Endometrial microvascular endothelial cells (primary cell): ENCODE measurements around the gene GRIN3B. TPM values are rescaled to one million over a fixed set of nuclear protein-coding genes. Genes with fewer than 3 reads are reported as not detected.
"Not testable (repeated sequence)": the region's sequence is repeated elsewhere in the genome, so short reads cannot be mapped to it uniquely, and the experiment has no call there.

Source experiments
- in situ Hi-C: cut with HindIII; loops from 2 replicates; pipeline ENCODE4 v1.10.0; 2017; ENCODE audit warnings: low sequenced_read_pairs, low pct_unique_long_range_greater_than_20kb; ENCODE audit errors: inconsistent ontology term
- total RNA-seq: library from RNA; depleted of rRNA; stranded (reverse); fragments of >200 nt; gene quantifications from one replicate; pipeline ENCODE4 v1.2.3, GENCODE V29; 2015; ENCODE audit errors: inconsistent ontology term

Gene GRIN3B
- total RNA-seq, 1 donor from 2014 or later: not detected

DNA sequence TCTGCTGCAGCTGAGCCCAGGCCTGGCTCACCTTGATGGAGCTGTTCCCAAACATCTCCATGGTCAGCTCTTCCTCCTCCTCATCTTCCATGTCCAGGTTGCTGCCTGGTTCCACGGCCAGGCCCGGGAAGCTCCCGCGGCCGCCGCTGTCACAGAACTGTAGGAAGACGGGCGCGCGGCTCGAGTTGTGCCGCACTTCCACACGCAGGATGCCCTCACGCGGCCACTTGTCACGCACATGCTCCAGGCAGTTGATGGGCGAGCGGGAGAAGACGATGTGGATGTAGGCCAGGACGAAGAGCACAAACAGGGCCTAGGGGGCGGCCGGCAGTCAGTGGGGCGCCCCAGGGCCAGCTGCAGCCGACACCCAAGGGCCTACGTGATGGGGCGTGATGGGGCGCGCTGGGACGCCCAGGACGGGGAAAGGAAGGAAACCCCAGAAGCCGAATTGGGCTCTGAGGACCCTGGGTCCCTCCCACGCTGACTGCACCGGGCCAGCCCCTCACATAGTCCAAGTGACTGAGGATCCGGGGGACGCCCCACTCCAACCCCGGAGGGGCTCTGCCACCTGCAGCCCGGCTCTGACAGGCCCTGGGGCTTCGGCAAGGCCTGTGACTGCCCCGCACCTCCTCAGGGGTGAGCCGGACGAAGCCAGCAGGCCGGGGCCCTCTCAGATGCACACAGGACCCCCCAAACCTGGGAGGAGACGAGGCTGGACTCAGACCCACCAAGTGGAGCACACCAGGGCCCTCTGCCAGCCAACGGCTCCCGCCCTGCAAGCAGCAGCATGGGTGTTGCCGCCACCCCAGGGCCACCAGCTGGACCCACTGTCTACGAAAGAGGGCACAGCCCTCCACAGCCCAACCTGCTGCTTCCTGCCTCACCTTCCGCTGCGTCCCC is 14.2 kb downstream of the GRIN3B start:
- in situ Hi-C loops: no loop called here

DNA sequence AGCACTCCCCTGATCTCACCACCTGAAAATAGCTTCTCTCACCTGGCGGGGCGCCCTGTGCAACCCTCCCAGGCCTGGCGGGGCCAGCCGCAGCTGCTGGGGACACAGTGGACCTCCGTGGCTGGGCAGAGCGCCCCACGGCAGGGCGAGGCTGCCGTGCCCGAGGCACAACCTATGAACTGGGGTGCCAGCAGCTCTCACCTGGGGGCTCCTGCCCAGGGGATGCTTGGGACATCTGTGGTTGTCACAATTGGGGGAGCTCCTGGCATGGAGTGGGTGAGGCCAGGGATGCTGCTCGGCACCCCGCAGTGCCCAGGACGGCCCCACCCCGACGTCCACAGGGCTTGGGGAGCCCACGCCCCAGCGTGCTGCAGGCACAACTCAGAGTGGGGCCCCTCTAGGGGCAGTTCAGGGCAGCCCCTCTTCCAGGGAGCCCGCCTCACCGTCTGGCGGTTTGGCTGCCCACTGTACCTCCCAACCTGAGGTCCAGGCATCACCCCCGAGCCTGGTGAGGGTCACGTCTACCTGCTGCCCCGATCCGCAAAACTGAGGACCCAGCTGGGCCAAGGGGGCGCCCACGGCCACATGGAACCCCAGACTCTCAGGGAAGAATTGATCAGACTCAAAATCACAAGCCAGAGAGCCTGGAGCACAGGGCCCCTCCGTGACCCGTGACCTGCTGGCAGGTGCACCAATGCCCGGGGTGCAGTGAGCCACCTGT is 15.0 kb downstream of the GRIN3B start:
- in situ Hi-C loops: no loop called here

- in situ Hi-C loops: no loop called here
These were observed 15.8 kb downstream of the GRIN3B start for GRCh38 chr19:1015782-1016646.

DNA sequence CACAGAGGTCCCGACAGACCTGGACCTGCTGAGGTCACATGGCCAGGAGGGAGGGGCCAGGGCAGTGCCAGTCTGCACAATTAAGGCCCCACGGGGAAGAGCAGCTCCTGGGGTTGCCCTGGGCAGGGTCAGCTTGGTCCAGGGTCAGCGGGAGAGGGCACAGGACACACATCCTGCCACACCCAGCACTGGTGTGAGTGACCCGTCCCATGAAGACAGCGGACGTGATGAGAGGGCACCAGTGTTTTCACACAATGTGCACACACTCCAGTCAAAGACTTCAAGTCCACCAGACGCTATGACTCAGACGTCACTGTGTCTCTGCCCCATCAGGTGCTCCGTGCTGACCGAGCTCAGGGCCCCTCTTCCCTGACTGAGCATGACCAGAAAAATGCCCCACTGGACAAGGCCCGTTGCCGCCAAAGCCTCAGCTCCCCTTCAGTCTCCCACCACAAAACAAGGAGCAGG is 16.5 kb downstream of the GRIN3B start:
- in situ Hi-C loops: no loop called here

DNA sequence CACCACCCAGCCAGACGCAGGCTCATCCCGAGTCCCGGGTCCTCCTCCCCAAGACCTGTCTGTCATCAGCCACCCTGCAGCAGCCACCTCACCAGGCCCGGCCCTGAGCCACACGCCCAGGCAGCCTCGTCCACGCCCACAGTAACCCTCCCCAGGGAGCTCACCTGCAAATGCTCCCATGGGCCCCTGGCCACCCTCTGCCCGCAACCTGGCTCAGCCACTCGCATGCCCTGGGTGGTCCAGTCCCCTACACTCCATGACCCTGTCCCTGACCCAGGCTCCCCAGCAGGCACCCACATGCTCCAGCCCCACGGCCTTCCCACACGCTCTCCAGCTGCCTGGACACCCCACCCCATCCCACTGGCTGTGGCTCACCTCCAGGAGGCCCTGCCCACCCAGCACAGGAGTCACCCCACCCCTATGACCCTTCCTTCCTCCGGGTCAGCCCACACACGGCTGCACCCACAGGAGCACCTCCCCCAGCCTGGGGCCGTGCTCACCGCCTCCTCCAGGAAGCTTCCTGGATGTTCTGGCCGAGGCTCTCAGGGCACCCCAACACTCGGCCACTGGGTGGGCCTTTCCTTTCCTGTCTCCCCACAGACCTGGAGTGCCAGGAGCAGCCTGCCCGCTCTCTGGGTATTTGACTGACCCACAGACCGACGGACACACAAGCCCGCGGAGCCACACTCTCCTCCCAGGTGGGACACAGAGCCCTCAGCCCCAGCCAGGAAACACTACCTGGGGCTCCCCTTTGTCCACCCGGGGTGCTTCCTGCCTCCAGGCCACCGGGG is 17.1 kb downstream of the GRIN3B start:
- in situ Hi-C loops: no loop called here

- in situ Hi-C loops: no loop called here
These were observed 17.7 kb downstream of the GRIN3B start for GRCh38 chr19:1017906-1018305.

- in situ Hi-C loops: no loop called here
These were observed 18.2 kb downstream of the GRIN3B start for GRCh38 chr19:1018393-1018792.

DNA sequence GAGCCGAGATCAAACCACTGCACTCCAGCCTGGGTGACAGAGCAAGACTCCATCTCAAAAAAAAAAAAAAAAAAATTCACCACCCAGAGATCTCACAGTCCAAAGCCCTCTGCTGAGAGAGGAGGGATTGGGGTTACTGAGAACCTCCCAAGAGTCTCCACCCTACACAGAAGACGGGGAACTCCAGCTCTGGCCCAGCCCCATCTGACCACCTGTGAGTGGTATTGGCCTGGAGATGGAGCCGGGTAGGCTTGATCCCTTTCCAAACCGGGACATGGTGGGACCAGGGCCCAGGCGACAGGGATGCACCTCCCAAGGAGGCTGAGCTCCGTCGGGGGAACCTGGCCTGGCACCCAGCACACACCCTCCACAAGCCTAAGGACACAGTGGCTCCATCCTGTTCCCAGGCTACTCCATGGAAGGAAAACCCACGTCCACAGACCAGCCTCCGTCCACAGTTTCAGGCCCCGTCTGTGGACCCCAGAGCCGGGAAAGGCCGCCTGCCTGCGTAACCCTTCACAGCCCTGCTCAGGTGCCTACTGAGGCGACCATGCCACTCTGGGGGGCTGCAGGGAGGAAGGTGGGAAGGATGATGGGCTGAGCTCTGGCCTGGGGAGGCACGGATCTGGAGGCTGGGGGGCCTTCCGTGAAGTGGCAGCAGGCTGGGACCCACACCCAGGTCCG is 18.9 kb downstream of the GRIN3B start:
- in situ Hi-C loops: no loop called here

GRCh38 chr19:1019616-1019961 is 19.4 kb downstream of the GRIN3B start:
- in situ Hi-C loops: no loop called here

GRCh38 chr19:1019980-1020867 is 20.0 kb downstream of the GRIN3B start:
- in situ Hi-C loops: no loop called here

DNA sequence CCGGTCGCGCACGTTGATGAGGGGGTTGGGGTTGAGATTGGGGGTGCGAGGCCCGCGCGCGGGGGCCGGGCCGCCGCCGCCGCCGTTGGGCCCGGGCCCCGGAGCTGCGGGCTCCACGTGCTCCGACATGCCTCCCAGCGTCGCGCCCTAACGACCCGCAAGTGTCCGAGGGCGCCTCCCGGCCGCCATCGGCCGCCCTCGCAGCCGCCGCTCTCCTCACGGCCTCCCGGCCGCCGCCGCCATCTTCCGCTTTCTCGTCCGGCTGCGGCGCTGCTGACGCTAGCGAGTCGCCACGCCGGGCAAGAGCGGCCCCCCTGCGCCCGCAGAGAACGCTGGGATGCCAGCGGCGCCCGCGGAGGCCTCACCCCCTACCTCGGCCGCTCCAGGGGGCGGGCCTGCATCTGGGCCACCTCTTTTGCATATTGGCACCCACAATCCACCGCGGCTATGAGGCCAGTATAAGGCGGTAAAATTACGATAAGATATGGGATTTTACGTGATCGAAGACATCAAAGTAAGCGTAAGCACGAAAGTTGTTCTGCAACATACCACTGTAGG is 20.7 kb downstream of the GRIN3B start, which contains the start of gene TMEM259:
Gene TMEM259, minus strand, starts transcription at position 256 of the 558 bp plus-strand sequence. Its CDS starts 127 bp downstream, at position 129.
- in situ Hi-C loops: no loop called here

DNA sequence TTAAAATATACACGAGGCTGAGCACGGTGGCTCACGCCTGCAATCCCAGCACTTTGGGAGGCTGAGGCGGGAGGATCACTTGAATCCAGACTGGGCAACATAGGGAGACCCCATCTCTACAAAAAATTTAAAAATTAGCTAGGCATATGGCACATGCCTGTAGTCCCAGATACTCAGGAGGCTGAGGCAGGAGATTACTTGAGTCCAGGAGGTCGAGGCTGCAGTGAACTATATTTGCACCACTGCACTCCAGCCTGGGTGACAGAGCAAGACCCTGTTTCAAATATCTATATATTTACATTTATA is 23.6 kb downstream of the GRIN3B start:
- in situ Hi-C loops: not testable (repeated sequence)

DNA sequence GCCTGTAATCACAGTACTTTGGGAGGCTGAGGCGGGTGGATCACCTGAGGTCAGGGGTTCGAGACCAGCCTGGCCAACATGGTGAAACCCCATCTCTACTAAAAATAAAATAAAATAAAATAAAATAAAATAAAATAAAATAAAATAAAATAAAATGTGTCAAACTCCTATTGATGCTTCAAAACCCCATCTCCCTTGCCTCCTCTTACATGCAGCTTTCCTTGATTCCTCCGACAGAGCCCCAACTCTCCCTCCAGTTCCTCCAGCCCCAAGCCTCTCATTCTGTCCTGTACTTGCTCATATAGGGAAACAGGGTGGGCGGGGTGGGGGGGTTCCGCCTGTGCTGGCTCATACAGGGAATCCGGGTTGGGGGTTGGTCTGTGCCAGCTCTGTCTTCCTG is 24.9 kb downstream of the GRIN3B start:
- in situ Hi-C loops: not testable (repeated sequence)

- in situ Hi-C loops: no loop called here
These were observed 26.0 kb downstream of the GRIN3B start, which contains the start of gene CNN2 for GRCh38 chr19:1025960-1026782. CNN2 (plus strand) TSS chr19:1026608; CDS start chr19:1026662, 54 bp downstream.

GRCh38 chr19:1026783-1027649 is 26.8 kb downstream of the GRIN3B start:
- in situ Hi-C loops: no loop called here
